ENCODE results near the gene H2BK1. TPM values are rescaled to one million over a fixed set of nuclear protein-coding genes. Genes with fewer than 3 reads are reported as not detected.

H2BK1 gene
- total and polyA plus RNA-seq, 2 experiments from 2014 or later: not detected

- Histone ChIP-seq H3K4me3 (peak overlapping the region; percentile 51), H3K79me2 (peaks cover 14% of the 10 kb centered on the region), H3K27me3 (no peaks in the 10 kb centered on the region), H3K27ac (no peak overlapping the region), H3K9me3 (ENCODE audit: low read depth) (no peaks in the 10 kb centered on the region), H4K20me1 (ENCODE audit: insufficient read depth, poor library complexity, severe bottlenecking) (no peaks in the 10 kb centered on the region), H3K4me2 (peak overlapping the region; percentile 97), H3K36me3 (replicated peaks; ENCODE audit: insufficient read depth, low read depth) (no peaks in the 10 kb centered on the region), H2AFZ (no peak overlapping the region), H3K4me1 (ENCODE audit: insufficient read depth) (peaks cover 20% of the 10 kb centered on the region), H3K9me2 (replicated peaks; ENCODE audit: insufficient read depth) (no peaks in the 10 kb centered on the region)
- DNase-seq (ENCODE audit: low spot score): no peak
- WGBS (ENCODE audit: low lambda C conversion rate, missing lambda C conversion rate): 73% methylated on average over 8 of the region's 8 CpGs
- TF ChIP-seq EZH2 (IDR thresholded peaks at IDR 0.05; ENCODE audit: borderline replicate concordance) (no peak), EZH2phosphoT487 (IDR thresholded peaks at IDR 0.05; ENCODE audit: low read depth, severe bottlenecking, unreplicated experiment) (no peak), CTCF (IDR thresholded peaks at IDR 0.05; ENCODE audit: poor library complexity) (no peak)
These were observed 15.7 kb upstream of the H2BK1 start for GRCh38 chr7:151225948-151226510.

- no peaks in the 10 kb centered on the region for H3K36me3 ChIP-seq (replicated peaks; ENCODE audit: insufficient read depth, low read depth)
- no peak overlapping the region for H3K4me2 ChIP-seq
- H3K9me2 ChIP-seq (replicated peaks; ENCODE audit: insufficient read depth): no peaks in the 10 kb centered on the region
- H3K79me2 ChIP-seq: peaks cover 14% of the 10 kb centered on the region
- H3K9me3 ChIP-seq (ENCODE audit: low read depth): no peaks in the 10 kb centered on the region
- H3K4me3 ChIP-seq: no peak overlapping the region
- no peak for TF ChIP-seq CTCF (IDR thresholded peaks at IDR 0.05; ENCODE audit: poor library complexity)
- TF ChIP-seq EZH2 (IDR thresholded peaks at IDR 0.05; ENCODE audit: borderline replicate concordance): no peak
- TF ChIP-seq EZH2phosphoT487 (IDR thresholded peaks at IDR 0.05; ENCODE audit: low read depth, severe bottlenecking, unreplicated experiment): no peak
- no peak overlapping the region for H3K27ac ChIP-seq
- H2AFZ ChIP-seq: no peak overlapping the region
- DNase-seq (ENCODE audit: low spot score): no peak
- H4K20me1 ChIP-seq (ENCODE audit: insufficient read depth, poor library complexity, severe bottlenecking): no peaks in the 10 kb centered on the region
- H3K27me3 ChIP-seq: no peaks in the 10 kb centered on the region
- H3K4me1 ChIP-seq (ENCODE audit: insufficient read depth): peaks cover 20% of the 10 kb centered on the region
- WGBS (ENCODE audit: low lambda C conversion rate, missing lambda C conversion rate): 95% methylated on average over 14 of the region's 14 CpGs
These were observed 13.4 kb upstream of the H2BK1 start for GRCh38 chr7:151223728-151224127.

GRCh38 chr7:151218170-151218569, 7.9 kb upstream of the H2BK1 start:
- no peaks in the 10 kb centered on the region for H4K20me1 ChIP-seq (ENCODE audit: insufficient read depth, poor library complexity, severe bottlenecking)
- H3K9me2 ChIP-seq (replicated peaks; ENCODE audit: insufficient read depth): no peaks in the 10 kb centered on the region
- no peak overlapping the region for H3K4me2 ChIP-seq
- no peaks in the 10 kb centered on the region for H3K9me3 ChIP-seq (ENCODE audit: low read depth)
- no peak for TF ChIP-seq EZH2phosphoT487 (IDR thresholded peaks at IDR 0.05; ENCODE audit: low read depth, severe bottlenecking, unreplicated experiment)
- TF ChIP-seq EZH2 (IDR thresholded peaks at IDR 0.05; ENCODE audit: borderline replicate concordance): no peak
- TF ChIP-seq CTCF (IDR thresholded peaks at IDR 0.05; ENCODE audit: poor library complexity): no peak
- no peaks in the 10 kb centered on the region for H3K27me3 ChIP-seq
- no peak for DNase-seq (ENCODE audit: low spot score)
- no peak overlapping the region for H3K4me3 ChIP-seq
- H2AFZ ChIP-seq: no peak overlapping the region
- no peak overlapping the region for H3K27ac ChIP-seq
- H3K4me1 ChIP-seq (ENCODE audit: insufficient read depth): no peaks in the 10 kb centered on the region
- WGBS (ENCODE audit: low lambda C conversion rate, missing lambda C conversion rate): 92% methylated on average over 8 of the region's 9 CpGs
- H3K36me3 ChIP-seq (replicated peaks; ENCODE audit: insufficient read depth, low read depth): no peaks in the 10 kb centered on the region
- no peaks in the 10 kb centered on the region for H3K79me2 ChIP-seq

Data from hepatocyte (in vitro differentiated cells).